HFF-Myc (cell line): Measurements from ENCODE around the gene EEF1A2.

Experiments used
- DNase-seq: peaks from one replicate; pipeline ENCODE4 v3.0.0-alpha.2; 2011; ENCODE audit warnings: low read depth; ENCODE audit errors: extremely low read depth
- H3K4me3 ChIP-seq: replicated peaks from 2 replicates; pipeline ENCODE4 v1.5.1; 2011; ENCODE audit warnings: low read depth, mild to moderate bottlenecking, control low read depth, low read length
- CTCF ChIP-seq: IDR thresholded peaks from 2 replicates; pipeline ENCODE4 v1.5.1; 2012; ENCODE audit warnings: mild to moderate bottlenecking, low read depth, low read length, control low read depth; ENCODE audit errors: missing control alignments

Gene EEF1A2

GRCh38 chr20:63509088-63509564 lies 10.2 kb upstream of the EEF1A2 start:
- TF ChIP-seq CTCF = no peak
- no peak overlapping the region for H3K4me3 ChIP-seq
- DNase-seq = no peak

- no peak for DNase-seq
- no peak for TF ChIP-seq CTCF
- no peak overlapping the region for H3K4me3 ChIP-seq
Observed at GRCh38 chr20:63508072-63508768, 9.3 kb upstream of the EEF1A2 start.

GRCh38 chr20:63507083-63507743 lies 8.3 kb upstream of the EEF1A2 start:
- H3K4me3 ChIP-seq = no peak overlapping the region
- no peak for DNase-seq
- TF ChIP-seq CTCF = no peak

- no peak for DNase-seq
Observed at GRCh38 chr20:63505723-63506122, 6.8 kb upstream of the EEF1A2 start.

GRCh38 chr20:63505281-63505680 lies 6.4 kb upstream of the EEF1A2 start:
- no peak for TF ChIP-seq CTCF
- H3K4me3 ChIP-seq = no peak overlapping the region
- DNase-seq = no peak

More at GRCh38 chr20:63505723-63506122, 6.8 kb upstream of the EEF1A2 start:
- no peak for TF ChIP-seq CTCF
- no peak overlapping the region for H3K4me3 ChIP-seq

- DNase-seq = no peak
- no peak overlapping the region for H3K4me3 ChIP-seq
- TF ChIP-seq CTCF = no peak
Observed at GRCh38 chr20:63504642-63505041, 5.8 kb upstream of the EEF1A2 start.
